H1 (cell line): ENCODE results near the gene VDR. TPM values are rescaled to one million over a fixed set of nuclear protein-coding genes. Genes with fewer than 3 reads are reported as not detected.

Experiments used
- CTCF ChIP-seq, 3 experiments: IDR thresholded peaks; 1 replicate in 2 of 3; 2 replicates in 1 of 3; pipeline versions ENCODE4 v1.5.1 to v1.6.1; 2011; ENCODE audit warnings: low read length in 3 of 3, mild to moderate bottlenecking in 3 of 3, inconsistent platforms in 2 of 3, low read depth in 1 of 3, moderate library complexity in 1 of 3; ENCODE audit not compliant: insufficient read depth in 1 of 3; ENCODE audit errors: control extremely low read depth in 1 of 3
- polyA plus RNA-seq, 7 experiments: library from polyadenylated mRNA; depleted of rRNA in 3 of 7; stranded (reverse) in 5 of 7; unstranded in 2 of 7; fragments of >200 nt in 5 of 7; fragments of 200-250 nt in 2 of 7; gene quantifications; 1 replicate in 5 of 7; 2 replicates in 1 of 7; 4 replicates in 1 of 7; pipeline versions ENCODE4 v1.2.1 to v1.2.3, GENCODE V29; 2011 to 2013; ENCODE audit warnings: missing spikeins in 2 of 7, mixed read lengths in 2 of 7
- total RNA-seq: library from RNA; stranded (reverse); fragmentation: NEBNext Ultra II Directional; extraction: Animal tissue kit (Norgen Biotek cat#: 25700); gene quantifications from 2 replicates; pipeline ENCODE4 v1.2.1, GENCODE V29; 2021

Gene VDR
- total and polyA plus RNA-seq, 2 of the 8 experiments (the other 6 are each of a cell fraction or from before 2014, with no cell fraction given) = 0.44 to 0.65 TPM

- no peak for TF ChIP-seq CTCF (IDR thresholded peaks at IDR 0.05; ENCODE audit: control extremely low read depth in 1 of 3, insufficient read depth in 1 of 3, low read depth in 1 of 3, low read length in 3 of 3)
Observed at GRCh38 chr12:47939009-47939601, 34.3 kb upstream of the VDR start (continued).
